Measurements from ENCODE around the gene INPP5K.

INPP5K gene

GRCh38 chr17:1471490-1471889 lies 44.9 kb downstream of the INPP5K start:
- DNase-seq (no peak), ATAC-seq (no peak)
- H3K27me3 Mint-ChIP-seq, result peaks cover 37% of the 10 kb centered on the region
- H3K4me1 Mint-ChIP-seq, result peaks cover 20% of the 10 kb centered on the region
- no peak overlapping the region for H3K27ac Mint-ChIP-seq
- H3K4me3 Mint-ChIP-seq, result no peak overlapping the region
- H3K9me3 Mint-ChIP-seq, result peaks cover 0 to 15% of the 10 kb centered on the region in 2 donors

GRCh38 chr17:1470755-1471462 lies 45.5 kb downstream of the INPP5K start:
- no peak for ATAC-seq
- no peak for DNase-seq
- H3K4me1 Mint-ChIP-seq, result peaks cover 20% of the 10 kb centered on the region
- H3K27me3 Mint-ChIP-seq, result peaks cover 37% of the 10 kb centered on the region
- no peak overlapping the region for H3K4me3 Mint-ChIP-seq
- H3K9me3 Mint-ChIP-seq, result peaks cover 0 to 15% of the 10 kb centered on the region in 2 donors
- no peak overlapping the region for H3K27ac Mint-ChIP-seq

- H3K9me3 Mint-ChIP-seq, result peaks cover 0 to 15% of the 10 kb centered on the region in 2 donors
- peaks cover 20% of the 10 kb centered on the region for H3K4me1 Mint-ChIP-seq
- no peak overlapping the region for H3K27ac Mint-ChIP-seq
- peaks cover 44% of the 10 kb centered on the region for H3K27me3 Mint-ChIP-seq
- DNase-seq, result no peak
- H3K4me3 Mint-ChIP-seq, result no peak overlapping the region
- ATAC-seq, result no peak
Measured at GRCh38 chr17:1470071-1470754, 46.2 kb downstream of the INPP5K start.

- ATAC-seq (no peak), DNase-seq (no peak)
- Mint-ChIP-seq H3K9me3 (peaks cover 0 to 15% of the 10 kb centered on the region in 2 donors), H3K4me3 (no peak overlapping the region), H3K27me3 (peaks cover 52% of the 10 kb centered on the region), H3K4me1 (peaks cover 20% of the 10 kb centered on the region), H3K27ac (no peak overlapping the region)
Measured at GRCh38 chr17:1469231-1469852, 47.1 kb downstream of the INPP5K start.

GRCh38 chr17:1467898-1468492 lies 48.4 kb downstream of the INPP5K start:
- DNase-seq, result no peak
- H3K4me3 Mint-ChIP-seq, result no peak overlapping the region
- peaks cover 17% of the 10 kb centered on the region for H3K4me1 Mint-ChIP-seq
- no peak for ATAC-seq
- H3K9me3 Mint-ChIP-seq, result peaks cover 3 to 15% of the 10 kb centered on the region in 2 donors
- no peak overlapping the region for H3K27ac Mint-ChIP-seq
- H3K27me3 Mint-ChIP-seq, result peaks cover 54% of the 10 kb centered on the region

- Mint-ChIP-seq H3K4me3 (no peak overlapping the region), H3K4me1 (peaks cover 17% of the 10 kb centered on the region), H3K27ac (no peak overlapping the region), H3K9me3 (peaks cover 5 to 15% of the 10 kb centered on the region in 2 donors), H3K27me3 (peaks cover 54% of the 10 kb centered on the region)
- ATAC-seq, result no peak
- no peak for DNase-seq
Measured at GRCh38 chr17:1467258-1467657, 49.2 kb downstream of the INPP5K start.

- no peak overlapping the region for H3K27ac Mint-ChIP-seq
- ATAC-seq (no peak), DNase-seq (no peak)
- H3K4me1 Mint-ChIP-seq, result peaks cover 39% of the 10 kb centered on the region
- peaks cover 5 to 10% of the 10 kb centered on the region in 2 donors for H3K9me3 Mint-ChIP-seq
- peaks cover 72% of the 10 kb centered on the region for H3K27me3 Mint-ChIP-seq
- no peak overlapping the region for H3K4me3 Mint-ChIP-seq
Measured at GRCh38 chr17:1464186-1464585, 52.2 kb downstream of the INPP5K start.

- ATAC-seq (peak; percentile 20), DNase-seq (peak in 1 of 2 donors; percentile 37)
- peak overlapping the region; percentile 54 to 68 for H3K4me3 Mint-ChIP-seq
- peaks cover 73% of the 10 kb centered on the region for H3K27me3 Mint-ChIP-seq
- H3K9me3 Mint-ChIP-seq, result peaks cover 0 to 5% of the 10 kb centered on the region in 2 donors
- H3K27ac Mint-ChIP-seq, result peak overlapping the region in 1 of 2 donors; percentile 82
- peaks cover 44% of the 10 kb centered on the region for H3K4me1 Mint-ChIP-seq
Measured at GRCh38 chr17:1462164-1463112, 54.0 kb downstream of the INPP5K start.

GRCh38 chr17:1461198-1461944 lies 55.0 kb downstream of the INPP5K start:
- H3K9me3 Mint-ChIP-seq, result peaks cover 0 to 5% of the 10 kb centered on the region in 2 donors
- no peak for ATAC-seq
- peaks cover 54% of the 10 kb centered on the region for H3K4me1 Mint-ChIP-seq
- no peak overlapping the region for H3K4me3 Mint-ChIP-seq
- no peak for DNase-seq
- H3K27me3 Mint-ChIP-seq, result peaks cover 80% of the 10 kb centered on the region
- H3K27ac Mint-ChIP-seq, result no peak overlapping the region

- peaks cover 56% of the 10 kb centered on the region for H3K4me1 Mint-ChIP-seq
Measured at GRCh38 chr17:1460233-1460632, 56.2 kb downstream of the INPP5K start.

GRCh38 chr17:1455797-1456599 lies 60.4 kb downstream of the INPP5K start, which contains the start of gene CRK:
CRK (minus strand) TSS chr17:1456232; CDS start chr17:1456117, 115 bp downstream.
- DNase-seq (peak; percentile 99 to 100), ATAC-seq (peak; percentile 96)
- Mint-ChIP-seq H3K4me1 (peaks cover 58% of the 10 kb centered on the region), H3K4me3 (peak within 1 kb of the TSS; percentile 89 to 92), H3K9me3 (no peaks in the 10 kb centered on the region), H3K27ac (peak within 1 kb of the TSS; percentile 86 to 95), H3K27me3 (peaks cover 31% of the 10 kb centered on the region)

More at GRCh38 chr17:1460233-1460632, 56.2 kb downstream of the INPP5K start:
- H3K27ac Mint-ChIP-seq, result no peak overlapping the region
- ATAC-seq (no peak), DNase-seq (no peak)
- peaks cover 74% of the 10 kb centered on the region for H3K27me3 Mint-ChIP-seq
- peaks cover 0 to 5% of the 10 kb centered on the region in 2 donors for H3K9me3 Mint-ChIP-seq
- no peak overlapping the region for H3K4me3 Mint-ChIP-seq

- no peaks in the 10 kb centered on the region for H3K9me3 Mint-ChIP-seq
- H3K4me1 Mint-ChIP-seq, result peaks cover 56% of the 10 kb centered on the region
- peak; percentile 35 for ATAC-seq
- H3K27me3 Mint-ChIP-seq, result peaks cover 25% of the 10 kb centered on the region
- DNase-seq, result peak; percentile 44 to 47
- H3K27ac Mint-ChIP-seq, result peak overlapping the region; percentile 66 to 95
- H3K4me3 Mint-ChIP-seq, result peak overlapping the region; percentile 83 to 92
Measured at GRCh38 chr17:1455291-1455796, 61.1 kb downstream of the INPP5K start.

- ATAC-seq (no peak), DNase-seq (no peak)
- peak overlapping the region; percentile 19 to 57 for H3K27ac Mint-ChIP-seq
- no peaks in the 10 kb centered on the region for H3K9me3 Mint-ChIP-seq
- peaks cover 17% of the 10 kb centered on the region for H3K27me3 Mint-ChIP-seq
- peaks cover 51% of the 10 kb centered on the region for H3K4me1 Mint-ChIP-seq
- H3K4me3 Mint-ChIP-seq, result peak overlapping the region; percentile 83 to 92
Measured at GRCh38 chr17:1454541-1454940, 61.9 kb downstream of the INPP5K start.
